Measurements from ENCODE around the gene ASXL1.

The ASXL1 gene

DNA sequence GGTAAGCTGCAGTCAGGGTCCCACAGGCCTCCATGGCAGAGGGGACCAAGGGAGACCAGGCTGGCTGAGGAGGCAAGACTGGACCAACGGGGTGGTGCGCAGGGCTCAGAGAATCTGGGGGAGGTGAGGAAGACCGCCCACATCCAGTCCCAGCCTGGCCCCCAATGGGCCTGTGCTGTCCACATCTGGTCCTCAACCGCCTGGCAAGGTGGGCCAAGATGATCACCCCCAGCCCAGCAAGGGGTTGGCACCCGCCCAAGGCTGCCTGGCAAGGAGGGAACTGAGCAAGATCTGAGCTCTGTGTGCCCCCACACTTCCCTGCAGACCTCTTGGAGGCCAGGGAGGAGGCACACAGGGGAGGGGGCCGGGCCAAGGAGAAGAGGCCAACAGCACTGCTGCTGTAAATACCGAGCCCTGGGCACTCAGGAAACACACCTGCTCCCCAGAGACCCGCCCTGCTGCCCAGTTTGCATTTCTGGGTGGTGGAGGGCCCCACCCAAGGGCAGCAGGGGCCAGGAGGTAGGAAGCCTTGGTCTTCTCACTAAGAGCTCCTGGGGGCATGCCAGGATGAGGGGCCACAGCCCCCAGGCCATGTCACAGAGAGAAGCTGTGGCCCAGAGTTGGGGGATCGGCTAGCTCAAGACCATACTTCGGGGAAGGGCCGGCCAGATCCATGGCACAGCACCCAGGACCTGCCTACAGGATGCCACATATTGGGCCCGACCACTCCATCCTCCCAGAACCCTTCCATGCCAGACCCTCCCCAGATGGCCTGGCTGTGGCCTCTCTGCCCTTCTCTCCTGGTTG, 109.6 kb downstream of the ASXL1 start:
- no peaks in the 10 kb centered on the region for H3K9me3 ChIP-seq (ENCODE audit: low read depth, low read length)
- no peak overlapping the region for H3K4me3 ChIP-seq
- no peak for TF ChIP-seq FOXP2 (optimal IDR thresholded peaks at IDR 0.05; ENCODE audit: control extremely low read depth, extremely low read length, insufficient read depth)
- TF ChIP-seq EZH2 (IDR thresholded peaks at IDR 0.05) = no peak
- no peak for TF ChIP-seq POLR2AphosphoS5 (IDR thresholded peaks at IDR 0.05; ENCODE audit: borderline replicate concordance, low read depth, low read length)
- DNase-seq (ENCODE audit: low read depth, low spot score) = no peak
- H3K36me3 ChIP-seq (ENCODE audit: insufficient read depth, low read length) = no peaks in the 10 kb centered on the region
- H3K9ac ChIP-seq (ENCODE audit: insufficient read length) = no peak overlapping the region
- H3K27ac ChIP-seq = no peak overlapping the region

DNA sequence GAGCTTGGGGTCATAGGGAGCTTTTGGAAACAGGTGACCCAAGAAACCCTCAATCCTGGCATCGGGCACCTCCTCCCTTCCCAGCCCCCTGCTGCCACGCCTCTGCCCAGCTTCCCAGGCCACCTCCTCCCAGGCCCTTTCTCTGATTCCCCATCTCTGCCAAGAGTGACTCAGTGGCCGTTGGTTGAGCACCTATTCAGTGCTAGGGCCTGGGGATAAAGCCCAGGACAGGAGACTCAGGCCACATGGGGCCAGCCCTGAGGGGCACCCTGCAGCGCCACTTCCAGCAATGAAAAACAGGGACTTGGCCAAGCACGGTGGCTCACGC, 110.1 kb downstream of the ASXL1 start:
- H3K36me3 ChIP-seq (ENCODE audit: insufficient read depth, low read length) = no peaks in the 10 kb centered on the region
- DNase-seq (ENCODE audit: low read depth, low spot score) = no peak

DNA sequence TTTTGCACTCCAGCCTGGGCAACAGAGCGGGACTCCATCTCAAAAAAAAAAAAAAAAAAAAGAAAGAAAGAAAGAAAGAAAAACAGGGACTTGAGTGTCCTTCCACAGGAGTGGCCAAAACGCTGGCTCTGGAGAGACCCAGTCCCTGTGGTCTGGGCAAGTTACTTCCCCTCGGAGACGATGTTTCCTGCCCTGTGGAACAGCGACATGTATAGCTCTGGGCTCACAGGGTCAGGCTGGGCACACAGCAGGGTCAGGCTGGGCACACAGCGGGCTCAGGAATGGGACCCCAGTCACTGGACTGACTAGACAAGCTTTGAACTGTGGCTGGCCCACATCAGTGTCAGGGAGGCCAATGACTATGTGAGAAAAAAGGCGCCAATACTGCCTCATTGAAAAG, 110.7 kb downstream of the ASXL1 start:
- Histone ChIP-seq H3K27ac (no peak overlapping the region), H3K36me3 (ENCODE audit: insufficient read depth, low read length) (no peaks in the 10 kb centered on the region), H3K9me3 (ENCODE audit: low read depth, low read length) (no peaks in the 10 kb centered on the region), H3K4me3 (no peak overlapping the region), H3K9ac (ENCODE audit: insufficient read length) (no peak overlapping the region)
- no peak for DNase-seq (ENCODE audit: low read depth, low spot score)
- TF ChIP-seq EZH2 (IDR thresholded peaks at IDR 0.05) (no peak), FOXP2 (optimal IDR thresholded peaks at IDR 0.05; ENCODE audit: control extremely low read depth, extremely low read length, insufficient read depth) (no peak), POLR2AphosphoS5 (IDR thresholded peaks at IDR 0.05; ENCODE audit: borderline replicate concordance, low read depth, low read length) (no peak)

More for the DNA sequence above, 110.1 kb downstream of the ASXL1 start:
- no peak for TF ChIP-seq FOXP2 (optimal IDR thresholded peaks at IDR 0.05; ENCODE audit: control extremely low read depth, extremely low read length, insufficient read depth)
- no peak for TF ChIP-seq EZH2 (IDR thresholded peaks at IDR 0.05)
- TF ChIP-seq POLR2AphosphoS5 (IDR thresholded peaks at IDR 0.05; ENCODE audit: borderline replicate concordance, low read depth, low read length) = no peak
- Histone ChIP-seq H3K4me3 (no peak overlapping the region), H3K9me3 (ENCODE audit: low read depth, low read length) (no peaks in the 10 kb centered on the region), H3K9ac (ENCODE audit: insufficient read length) (no peak overlapping the region), H3K27ac (no peak overlapping the region)

DNA sequence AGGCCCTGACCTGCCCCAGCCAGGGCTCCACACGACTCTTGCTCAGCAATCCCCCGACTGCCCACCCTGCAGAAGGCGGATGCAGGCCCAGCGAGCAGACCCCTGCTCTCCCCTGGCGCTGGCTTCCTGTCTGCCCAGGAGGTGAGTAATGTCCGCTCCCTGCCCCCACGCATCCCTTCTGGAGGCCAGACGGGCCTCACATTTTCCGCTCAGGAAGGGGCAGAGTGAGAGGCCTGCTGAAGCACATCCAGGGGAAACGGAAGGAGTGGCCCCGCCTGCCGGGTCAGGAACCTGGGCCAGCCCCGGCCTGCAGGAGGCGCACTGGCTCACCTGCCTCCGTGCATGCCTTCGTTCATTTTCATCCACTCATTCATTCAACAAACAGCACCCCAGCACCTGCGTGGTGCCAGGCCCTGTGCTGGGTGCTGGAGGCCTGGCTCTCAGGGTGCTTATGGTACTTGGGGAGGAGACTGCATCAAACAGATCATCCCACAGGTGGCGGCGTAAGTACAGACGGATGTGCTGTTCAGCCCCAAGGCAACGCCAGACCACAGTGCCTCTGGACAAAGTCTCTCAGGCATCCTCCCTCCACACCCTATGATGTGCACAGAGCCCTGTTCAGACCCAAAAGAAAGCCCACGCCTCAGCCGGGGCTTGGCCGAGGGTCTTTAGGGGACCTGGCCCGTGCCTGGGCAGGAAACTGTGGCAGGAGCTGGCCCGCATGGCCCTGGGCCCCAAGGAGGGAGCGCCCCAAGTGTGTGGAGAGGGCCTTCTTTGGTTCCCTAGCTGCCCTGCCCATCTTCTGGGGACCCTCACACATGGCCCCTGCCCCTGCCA, 112.1 kb downstream of the ASXL1 start:
- H3K9me3 ChIP-seq (ENCODE audit: low read depth, low read length) = no peaks in the 10 kb centered on the region
- no peak for DNase-seq (ENCODE audit: low read depth, low spot score)
- H3K4me3 ChIP-seq = no peak overlapping the region
- H3K27ac ChIP-seq = no peak overlapping the region
- H3K9ac ChIP-seq (ENCODE audit: insufficient read length) = no peak overlapping the region
- TF ChIP-seq POLR2AphosphoS5 (IDR thresholded peaks at IDR 0.05; ENCODE audit: borderline replicate concordance, low read depth, low read length) = no peak
- TF ChIP-seq FOXP2 (optimal IDR thresholded peaks at IDR 0.05; ENCODE audit: control extremely low read depth, extremely low read length, insufficient read depth) = no peak
- no peak for TF ChIP-seq EZH2 (IDR thresholded peaks at IDR 0.05)
- no peaks in the 10 kb centered on the region for H3K36me3 ChIP-seq (ENCODE audit: insufficient read depth, low read length)

DNA sequence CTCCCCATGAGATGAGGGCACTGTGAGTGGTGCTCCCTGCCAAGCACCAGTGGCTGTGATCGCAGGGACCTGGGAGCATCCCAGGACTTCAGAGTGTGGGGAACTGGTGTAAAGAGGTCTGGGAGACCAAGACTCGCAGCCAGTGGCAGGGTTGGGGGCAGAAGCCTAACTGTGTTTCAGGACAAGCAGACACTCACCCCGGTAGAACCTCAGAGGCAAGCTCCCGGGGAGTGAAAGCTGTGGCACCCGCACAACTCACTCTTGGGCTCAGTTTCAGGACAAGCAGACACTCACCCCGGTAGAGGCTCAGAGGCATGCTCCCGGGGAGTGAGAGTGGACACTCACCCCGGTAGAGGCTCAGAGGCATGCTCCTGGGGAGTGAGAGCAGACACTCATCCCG, 112.8 kb downstream of the ASXL1 start:
- Histone ChIP-seq H3K36me3 (ENCODE audit: insufficient read depth, low read length) (no peaks in the 10 kb centered on the region), H3K9me3 (ENCODE audit: low read depth, low read length) (no peaks in the 10 kb centered on the region), H3K4me3 (no peak overlapping the region), H3K27ac (no peak overlapping the region), H3K9ac (ENCODE audit: insufficient read length) (no peak overlapping the region)
- no peak for TF ChIP-seq FOXP2 (optimal IDR thresholded peaks at IDR 0.05; ENCODE audit: control extremely low read depth, extremely low read length, insufficient read depth)
- TF ChIP-seq POLR2AphosphoS5 (IDR thresholded peaks at IDR 0.05; ENCODE audit: borderline replicate concordance, low read depth, low read length) = no peak
- TF ChIP-seq EZH2 (IDR thresholded peaks at IDR 0.05) = no peak
- no peak for DNase-seq (ENCODE audit: low read depth, low spot score)

DNA sequence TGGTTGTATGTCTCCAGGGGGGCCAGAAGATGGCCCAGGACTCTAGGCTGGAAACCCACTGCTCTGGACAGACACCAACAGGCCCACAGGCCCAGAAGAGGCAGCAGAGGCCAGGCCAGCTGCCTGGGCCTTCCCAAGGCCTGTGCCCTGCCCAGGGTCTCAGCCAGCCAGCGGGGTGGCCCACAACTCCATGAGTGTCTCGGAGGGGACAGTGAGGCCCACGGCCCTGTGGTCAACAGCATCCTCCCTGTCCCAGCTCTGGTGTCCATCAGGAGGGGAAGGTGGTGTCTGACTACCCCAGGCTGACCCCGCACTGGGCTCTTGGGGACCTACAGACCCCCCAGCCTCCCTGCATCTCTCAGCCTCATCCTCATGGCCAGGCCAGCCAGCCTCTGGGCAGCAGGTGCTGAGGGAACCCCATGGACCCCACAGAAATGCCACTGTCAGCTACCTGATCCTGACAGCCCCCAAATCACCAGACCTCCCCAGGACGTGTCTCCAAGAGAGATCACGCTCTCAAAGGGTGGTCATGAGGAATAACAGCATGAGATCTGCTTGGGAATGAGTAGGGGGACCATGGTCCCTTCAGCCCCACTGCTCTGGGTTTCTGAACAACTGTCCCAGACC, 114.6 kb downstream of the ASXL1 start:
- no peaks in the 10 kb centered on the region for H3K9me3 ChIP-seq (ENCODE audit: low read depth, low read length)
- H3K27ac ChIP-seq = no peak overlapping the region
- TF ChIP-seq FOXP2 (optimal IDR thresholded peaks at IDR 0.05; ENCODE audit: control extremely low read depth, extremely low read length, insufficient read depth) = no peak
- no peak for TF ChIP-seq EZH2 (IDR thresholded peaks at IDR 0.05)
- no peak for TF ChIP-seq POLR2AphosphoS5 (IDR thresholded peaks at IDR 0.05; ENCODE audit: borderline replicate concordance, low read depth, low read length)
- no peaks in the 10 kb centered on the region for H3K36me3 ChIP-seq (ENCODE audit: insufficient read depth, low read length)
- H3K4me3 ChIP-seq = no peak overlapping the region
- no peak for DNase-seq (ENCODE audit: low read depth, low spot score)
- H3K9ac ChIP-seq (ENCODE audit: insufficient read length) = no peak overlapping the region

DNA sequence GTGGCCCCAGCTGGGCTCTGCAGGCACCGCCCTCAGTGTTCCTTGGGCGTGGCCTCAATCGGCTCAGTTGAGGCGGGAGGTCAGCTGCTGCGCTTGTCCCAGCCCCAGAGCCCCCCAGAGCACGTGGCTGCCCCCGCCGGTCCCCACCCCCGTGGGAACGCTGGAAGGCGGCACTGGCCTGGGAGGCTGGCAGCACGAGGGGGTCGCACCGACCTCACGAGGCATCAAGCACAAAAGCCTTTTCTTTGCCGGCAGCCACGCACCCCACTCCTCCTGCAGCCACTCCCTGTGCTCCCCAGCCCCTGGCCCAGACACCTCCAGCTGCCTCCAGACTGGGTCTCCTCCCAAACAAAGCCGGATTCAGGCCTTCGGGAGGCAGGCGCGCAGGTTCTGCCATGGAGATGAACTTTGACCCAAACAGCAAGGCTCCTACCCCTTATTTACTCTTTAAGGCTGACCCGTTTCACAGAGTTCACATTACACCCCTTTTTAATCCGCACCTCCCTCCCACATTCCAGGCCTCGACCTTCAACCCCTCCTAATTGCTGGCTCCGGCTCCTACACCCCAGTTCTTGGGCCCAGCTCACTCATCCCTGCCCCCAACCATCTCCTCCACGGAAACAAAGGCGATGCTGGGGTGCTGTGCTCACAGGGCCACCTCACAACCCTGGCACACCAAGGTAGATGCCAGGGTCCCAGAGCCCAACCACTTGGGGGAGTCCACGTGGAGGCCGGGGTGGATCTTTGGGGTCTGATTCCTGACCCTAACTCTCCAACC, 115.3 kb downstream of the ASXL1 start:
- Histone ChIP-seq H3K27ac (no peak overlapping the region), H3K4me3 (no peak overlapping the region), H3K9ac (ENCODE audit: insufficient read length) (no peak overlapping the region), H3K9me3 (ENCODE audit: low read depth, low read length) (no peaks in the 10 kb centered on the region), H3K36me3 (ENCODE audit: insufficient read depth, low read length) (no peaks in the 10 kb centered on the region)
- no peak for DNase-seq (ENCODE audit: low read depth, low spot score)
- no peak for TF ChIP-seq POLR2AphosphoS5 (IDR thresholded peaks at IDR 0.05; ENCODE audit: borderline replicate concordance, low read depth, low read length)
- TF ChIP-seq FOXP2 (optimal IDR thresholded peaks at IDR 0.05; ENCODE audit: control extremely low read depth, extremely low read length, insufficient read depth) = no peak
- no peak for TF ChIP-seq EZH2 (IDR thresholded peaks at IDR 0.05)
